Karpas-422 (cell line): ENCODE results near the gene PTN. TPM values are rescaled to one million over a fixed set of nuclear protein-coding genes. Genes with fewer than 3 reads are reported as not detected.
A peak's percentile ranks its signal among the peaks of the same experiment; 100 is the strongest.
"Not testable (repeated sequence)": the region's sequence is repeated elsewhere in the genome, so short reads cannot be mapped to it uniquely, and the experiment has no call there.

Experiments used
- DNase-seq: peaks from one replicate; pipeline ENCODE4 v3.0.0-alpha.2; 2015
- H2AFZ ChIP-seq: fragments of 200-600 bp; sonication (generic); 2 replicates; pipeline ENCODE4 v1.6.1; 2014; ENCODE audit warnings: antibody characterized with exemption, low read length, mixed read lengths
- H3K27ac ChIP-seq: fragments of 200-600 bp; sonication (generic); 2 replicates; pipeline ENCODE4 v1.5.1; 2014; ENCODE audit warnings: mild to moderate bottlenecking, low read length, moderate library complexity
- H3K27me3 ChIP-seq: fragments of 200-600 bp; sonication (generic); 2 replicates; pipeline ENCODE4 v1.6.1; 2014; ENCODE audit warnings: low read length, mixed read lengths
- H3K36me3 ChIP-seq: fragments of 200-600 bp; sonication (generic); 2 replicates; pipeline ENCODE4 v1.6.1; 2014; ENCODE audit warnings: low read length, mixed read lengths; ENCODE audit not compliant: insufficient read depth
- H3K4me1 ChIP-seq: fragments of 200-600 bp; sonication (generic); 2 replicates; pipeline ENCODE4 v1.6.1; 2014; ENCODE audit warnings: mild to moderate bottlenecking, low read length, mixed read lengths
- H3K4me2 ChIP-seq: fragments of 200-600 bp; sonication (generic); 2 replicates; pipeline ENCODE4 v1.6.1; 2014; ENCODE audit warnings: low read length, low read depth, mild to moderate bottlenecking; ENCODE audit not compliant: poor library complexity, severe bottlenecking
- H3K4me3 ChIP-seq: fragments of 200-600 bp; sonication (generic); 2 replicates; pipeline ENCODE4 v1.5.1; 2014; ENCODE audit warnings: mild to moderate bottlenecking, antibody characterized with exemption, low read length, mixed read lengths
- H3K79me2 ChIP-seq: fragments of 200-600 bp; sonication (generic); 2 replicates; pipeline ENCODE4 v1.6.1; 2014; ENCODE audit warnings: mild to moderate bottlenecking, low read length, mixed read lengths
- H3K9ac ChIP-seq: fragments of 200-600 bp; sonication (generic); 2 replicates; pipeline ENCODE4 v1.6.0; 2014; ENCODE audit warnings: low read length
- H3K9me2 ChIP-seq: fragments of 200-600 bp; sonication (generic), shearing (Covaris generic); replicated peaks from 2 replicates; pipeline ENCODE4 v1.6.0; 2014; ENCODE audit warnings: mild to moderate bottlenecking, low read length, moderate library complexity; ENCODE audit not compliant: insufficient read depth
- H3K9me3 ChIP-seq: fragments of 300-700, 200-600 bp; sonication (generic); 2 replicates; pipeline ENCODE4 v1.6.1; 2014; ENCODE audit warnings: low read length, mixed read lengths
- H4K20me1 ChIP-seq: fragments of 200-600 bp; sonication (generic); 2 replicates; pipeline ENCODE4 v1.6.1; 2014; ENCODE audit warnings: mild to moderate bottlenecking, antibody characterized with exemption, low read length, low read depth; ENCODE audit not compliant: insufficient read depth
- total RNA-seq: library from RNA; depleted of rRNA; stranded (reverse); fragments of >200 nt; shearing (Covaris generic); gene quantifications from 2 replicates; pipeline ENCODE4 v1.2.3, GENCODE V29; 2014; ENCODE audit warnings: low replicate concordance

PTN gene
- total RNA-seq, 1 experiment from 2014 or later, result not detected

GRCh38 chr7:137245890-137246289, 97.6 kb downstream of the PTN start:
- H3K4me1 ChIP-seq, result no peaks in the 10 kb centered on the region
- no peaks in the 10 kb centered on the region for H3K27me3 ChIP-seq
- H3K79me2 ChIP-seq, result no peaks in the 10 kb centered on the region
- no peaks in the 10 kb centered on the region for H3K36me3 ChIP-seq
- H3K4me3 ChIP-seq, result no peak overlapping the region
- no peak for DNase-seq
- no peak overlapping the region for H3K27ac ChIP-seq
- no peaks in the 10 kb centered on the region for H3K9me3 ChIP-seq
- H3K9ac ChIP-seq, result no peak overlapping the region
- H2AFZ ChIP-seq, result no peak overlapping the region
- no peak overlapping the region for H3K4me2 ChIP-seq
- no peaks in the 10 kb centered on the region for H3K9me2 ChIP-seq
- H4K20me1 ChIP-seq, result no peaks in the 10 kb centered on the region

- no peak overlapping the region for H3K4me2 ChIP-seq
- no peak overlapping the region for H2AFZ ChIP-seq
- H3K9ac ChIP-seq, result no peak overlapping the region
- DNase-seq, result no peak
- H3K4me3 ChIP-seq, result no peak overlapping the region
- no peaks in the 10 kb centered on the region for H3K36me3 ChIP-seq
- H3K9me3 ChIP-seq, result no peaks in the 10 kb centered on the region
- H3K4me1 ChIP-seq, result no peaks in the 10 kb centered on the region
- H3K27me3 ChIP-seq, result no peaks in the 10 kb centered on the region
- H4K20me1 ChIP-seq, result no peaks in the 10 kb centered on the region
- no peaks in the 10 kb centered on the region for H3K9me2 ChIP-seq
- H3K79me2 ChIP-seq, result no peaks in the 10 kb centered on the region
- no peak overlapping the region for H3K27ac ChIP-seq
Measured at GRCh38 chr7:137245186-137245585, 98.3 kb downstream of the PTN start.

- H3K9me2 ChIP-seq, result no peaks in the 10 kb centered on the region
Measured at GRCh38 chr7:137243741-137244140, 99.8 kb downstream of the PTN start.

GRCh38 chr7:137242616-137243015, 100.9 kb downstream of the PTN start:
- Histone ChIP-seq H3K4me1 (no peaks in the 10 kb centered on the region), H3K79me2 (no peaks in the 10 kb centered on the region), H3K9me3 (no peaks in the 10 kb centered on the region), H3K4me3 (no peak overlapping the region), H3K36me3 (no peaks in the 10 kb centered on the region), H2AFZ (no peak overlapping the region), H3K27ac (no peak overlapping the region), H3K27me3 (no peaks in the 10 kb centered on the region), H3K4me2 (no peak overlapping the region), H3K9ac (no peak overlapping the region), H3K9me2 (no peaks in the 10 kb centered on the region), H4K20me1 (no peaks in the 10 kb centered on the region)
- DNase-seq, result no peak

More at GRCh38 chr7:137243741-137244140, 99.8 kb downstream of the PTN start:
- Histone ChIP-seq H3K79me2 (no peaks in the 10 kb centered on the region), H3K4me2 (no peak overlapping the region), H3K4me3 (no peak overlapping the region), H4K20me1 (no peaks in the 10 kb centered on the region), H3K36me3 (no peaks in the 10 kb centered on the region), H3K4me1 (no peaks in the 10 kb centered on the region), H3K27me3 (no peaks in the 10 kb centered on the region), H3K9me3 (no peaks in the 10 kb centered on the region), H2AFZ (no peak overlapping the region), H3K9ac (no peak overlapping the region), H3K27ac (no peak overlapping the region)
- DNase-seq, result no peak

- Histone ChIP-seq H3K4me1 (no peaks in the 10 kb centered on the region), H3K9me3 (no peaks in the 10 kb centered on the region), H3K4me2 (no peak overlapping the region), H3K9me2 (no peaks in the 10 kb centered on the region), H3K79me2 (no peaks in the 10 kb centered on the region), H3K9ac (no peak overlapping the region), H2AFZ (no peak overlapping the region), H3K27ac (no peak overlapping the region), H3K36me3 (no peaks in the 10 kb centered on the region), H3K4me3 (no peak overlapping the region), H4K20me1 (no peaks in the 10 kb centered on the region), H3K27me3 (no peaks in the 10 kb centered on the region)
- DNase-seq, result no peak
Measured at GRCh38 chr7:137241655-137242360, 101.7 kb downstream of the PTN start.

GRCh38 chr7:137239186-137239585, 104.3 kb downstream of the PTN start:
- not testable (repeated sequence) for H3K27me3 ChIP-seq, H3K9ac ChIP-seq, H4K20me1 ChIP-seq, H3K4me3 ChIP-seq, H3K27ac ChIP-seq, H3K79me2 ChIP-seq, H3K9me2 ChIP-seq, H3K36me3 ChIP-seq, H3K9me3 ChIP-seq, DNase-seq, H2AFZ ChIP-seq, H3K4me2 ChIP-seq
- H3K4me1 ChIP-seq, result peaks cover 10% of the 10 kb centered on the region

- Histone ChIP-seq H4K20me1 (no peaks in the 10 kb centered on the region), H3K36me3 (no peaks in the 10 kb centered on the region), H2AFZ (no peak overlapping the region), H3K9me3 (no peaks in the 10 kb centered on the region), H3K4me1 (peaks cover 10% of the 10 kb centered on the region), H3K9ac (no peak overlapping the region), H3K9me2 (no peaks in the 10 kb centered on the region), H3K4me3 (no peak overlapping the region), H3K79me2 (no peaks in the 10 kb centered on the region), H3K27me3 (peaks cover 5% of the 10 kb centered on the region; the same call in 1 of the 2 replicates), H3K4me2 (peak overlapping the region; percentile 34), H3K27ac (no peak overlapping the region)
- DNase-seq, result peak; percentile 72
Measured at GRCh38 chr7:137235434-137235833, 108.1 kb downstream of the PTN start.

- DNase-seq, result no peak
- Histone ChIP-seq H3K4me2 (no peak overlapping the region), H3K9me3 (no peaks in the 10 kb centered on the region), H3K27me3 (peaks cover 5% of the 10 kb centered on the region; the same call in 1 of the 2 replicates), H3K4me1 (peaks cover 13% of the 10 kb centered on the region), H3K79me2 (no peaks in the 10 kb centered on the region), H3K9me2 (no peaks in the 10 kb centered on the region), H3K4me3 (no peak overlapping the region), H3K27ac (no peak overlapping the region), H4K20me1 (no peaks in the 10 kb centered on the region), H3K9ac (no peak overlapping the region), H3K36me3 (no peaks in the 10 kb centered on the region), H2AFZ (0 out of 2 replicates have a peak overlapping the region, but pooled peaks have one; percentile 14)
Measured at GRCh38 chr7:137231167-137231566, 112.4 kb downstream of the PTN start.
